ENCODE measurements around the gene ALDH1L1. TPM values are rescaled to one million over a fixed set of nuclear protein-coding genes. Genes with fewer than 3 reads are reported as not detected.

ALDH1L1 gene
- polyA plus RNA-seq, 3 donors, result not detected

GRCh38 chr3:126084768-126085180, 95.6 kb downstream of the ALDH1L1 start:
- peak overlapping the region; percentile 92 for H3K4me2 ChIP-seq (replicated peaks; ENCODE audit: extremely low read depth, low read length, poor library complexity, severe bottlenecking)
- 94% methylated on average over 3 of the region's 5 CpGs for WGBS (ENCODE audit: insufficient coverage)
- H3K36me3 Mint-ChIP-seq, result no peaks in the 10 kb centered on the region
- no peaks in the 10 kb centered on the region for H3K36me3 ChIP-seq (replicated peaks in 1 of 2; ENCODE audit: control insufficient read depth in 1 of 2, insufficient read depth in 2 of 2, low read length in 2 of 2)
- DNase-seq, result no peak
- no peaks in the 10 kb centered on the region for H4K20me1 ChIP-seq (ENCODE audit: insufficient read depth, low read length)
- no peak overlapping the region for H3K27ac Mint-ChIP-seq
- peak overlapping the region; percentile 96 for H2AFZ ChIP-seq (ENCODE audit: insufficient read depth, low read depth, low read length, poor library complexity, severe bottlenecking)
- TF ChIP-seq CTCF (IDR thresholded peaks at IDR 0.05), result peak; percentile 1
- peaks cover 0 to 16% (median 5%) of the 10 kb centered on the region in 7 donors for H3K9me3 Mint-ChIP-seq
- H3K4me3 ChIP-seq (replicated peaks in 1 of 3; ENCODE audit: low read depth in 2 of 3, low read length in 3 of 3), result peak overlapping the region; percentile 50 to 86 (median 83)
- H3K27ac ChIP-seq (ENCODE audit: low read depth in 1 of 2, low read length in 2 of 2), result no peak overlapping the region
- H3K4me1 ChIP-seq (ENCODE audit: control insufficient read depth in 1 of 2, insufficient read depth in 2 of 2, low read length in 2 of 2), result peaks cover 10 to 13% of the 10 kb centered on the region in 2 donors
- H3K9ac ChIP-seq (ENCODE audit: insufficient read depth, low read length, poor library complexity, severe bottlenecking), result peak overlapping the region; percentile 76
- intact Hi-C loops (cut with micrococcal nuclease), result no loop called here
- H3K4me1 Mint-ChIP-seq, result peaks cover 13% of the 10 kb centered on the region
- H3K4me3 Mint-ChIP-seq, result peak overlapping the region; percentile 77 to 87
- no peaks in the 10 kb centered on the region for H3K79me2 ChIP-seq (ENCODE audit: insufficient read depth, low read length)
- peaks cover 0 to 2% of the 10 kb centered on the region in 2 donors for H3K27me3 ChIP-seq (ENCODE audit: control insufficient read depth in 2 of 2, insufficient read depth in 2 of 2, low read length in 2 of 2)
- peaks cover 0 to 4% of the 10 kb centered on the region in 2 donors for H3K9me3 ChIP-seq (replicated peaks in 1 of 2; ENCODE audit: control insufficient read depth in 1 of 2, insufficient read depth in 1 of 2, low read length in 2 of 2)
- H3K27me3 Mint-ChIP-seq (ENCODE audit: low read depth in 3 of 3), result peaks cover 0 to 7% (median 5%) of the 10 kb centered on the region in 3 donors

- Mint-ChIP-seq H3K36me3 (no peaks in the 10 kb centered on the region), H3K4me1 (peaks cover 13% of the 10 kb centered on the region), H3K27me3 (ENCODE audit: low read depth in 3 of 3) (peaks cover 0 to 9% (median 5%) of the 10 kb centered on the region in 3 donors), H3K27ac (peak within 1 kb of the TSS in 4 of 7 donors; percentile 18 to 69 (median 40)), H3K4me3 (peak within 1 kb of the TSS; percentile 77 to 87), H3K9me3 (peaks cover 0 to 13% (median 5%) of the 10 kb centered on the region in 7 donors)
- intact Hi-C loops (cut with micrococcal nuclease), result no loop called here
- Histone ChIP-seq H3K79me2 (ENCODE audit: insufficient read depth, low read length) (no peaks in the 10 kb centered on the region), H3K36me3 (replicated peaks in 1 of 2; ENCODE audit: control insufficient read depth in 1 of 2, insufficient read depth in 2 of 2, low read length in 2 of 2) (no peaks in the 10 kb centered on the region), H2AFZ (ENCODE audit: insufficient read depth, low read depth, low read length, poor library complexity, severe bottlenecking) (peak within 1 kb of the TSS; percentile 96), H3K9ac (ENCODE audit: insufficient read depth, low read length, poor library complexity, severe bottlenecking) (peak within 1 kb of the TSS; percentile 76), H3K27ac (ENCODE audit: low read depth in 1 of 2, low read length in 2 of 2) (peak within 1 kb of the TSS in 1 of 2 donors; percentile 48), H3K27me3 (ENCODE audit: control insufficient read depth in 2 of 2, insufficient read depth in 2 of 2, low read length in 2 of 2) (peaks cover 0 to 2% of the 10 kb centered on the region in 2 donors), H3K9me3 (replicated peaks in 1 of 2; ENCODE audit: control insufficient read depth in 1 of 2, insufficient read depth in 1 of 2, low read length in 2 of 2) (peaks cover 0 to 4% of the 10 kb centered on the region in 2 donors), H4K20me1 (ENCODE audit: insufficient read depth, low read length) (no peaks in the 10 kb centered on the region), H3K4me1 (ENCODE audit: control insufficient read depth in 1 of 2, insufficient read depth in 2 of 2, low read length in 2 of 2) (peaks cover 10 to 13% of the 10 kb centered on the region in 2 donors), H3K4me2 (replicated peaks; ENCODE audit: extremely low read depth, low read length, poor library complexity, severe bottlenecking) (peak within 1 kb of the TSS; percentile 92), H3K4me3 (replicated peaks in 1 of 3; ENCODE audit: low read depth in 2 of 3, low read length in 3 of 3) (peak within 1 kb of the TSS; percentile 50 to 86 (median 83))
- WGBS (ENCODE audit: insufficient coverage), result under 1% methylated on average over 51 of the region's 72 CpGs
- DNase-seq, result peak; percentile 35 to 60 (median 43)
- peak; percentile 39 for TF ChIP-seq CTCF (IDR thresholded peaks at IDR 0.05)
Measured at GRCh38 chr3:126083913-126084767, 96.2 kb downstream of the ALDH1L1 start, which contains the start of gene SLC41A3. TSS of gene SLC41A3 (minus strand) at chr3:126084124. CDS start at chr3:126068219, 15,905 bp downstream.
